Vagina (tissue), 2 donors: Measurements from ENCODE around the gene NRP1.

Experiments
- CTCF ChIP-seq, 3 experiments: fragments of 450-650 bp in 2 of 3; fragments of 200-600 bp in 1 of 3; sonication (generic) in 1 of 3; IDR thresholded peaks; one replicate each; pipeline ENCODE4 v1.5.1; 2017 to 2019; ENCODE audit warnings: antibody characterized with exemption in 3 of 3, mild to moderate bottlenecking in 2 of 3, moderate library complexity in 2 of 3
- POLR2A ChIP-seq, 2 donors: fragments of 450-650 bp; IDR thresholded peaks; one replicate each; pipeline ENCODE4 v1.6.1; 2017; ENCODE audit warnings: antibody characterized with exemption in 2 of 2, mild to moderate bottlenecking in 2 of 2, moderate library complexity in 2 of 2
- POLR2AphosphoS5 ChIP-seq, 2 donors: sonication (generic); formaldehyde crosslinking; IDR thresholded peaks; one replicate each; pipeline ENCODE4 v1.9.0; 2017; ENCODE audit warnings: antibody characterized with exemption in 2 of 2, mild to moderate bottlenecking in 2 of 2, low read depth in 1 of 2; ENCODE audit not compliant: insufficient read depth in 1 of 2

- TF ChIP-seq CTCF (IDR thresholded peaks at IDR 0.05): no peak
- TF ChIP-seq POLR2A (IDR thresholded peaks at IDR 0.05): no peak
- no peak for TF ChIP-seq POLR2AphosphoS5 (IDR thresholded peaks at IDR 0.05; ENCODE audit: insufficient read depth in 1 of 2, low read depth in 1 of 2)
Measured at GRCh38 chr10:33237736-33238624, 96.5 kb downstream of the NRP1 start.
